Gastroesophageal sphincter (tissue), 3 donors: ENCODE measurements around the gene CPXM2.

Experiments
- CTCF ChIP-seq, 4 experiments: fragments of 200-600 bp in 2 of 4; fragments of 450-650 bp in 2 of 4; sonication (generic) in 1 of 4; IDR thresholded peaks; one replicate each; pipeline ENCODE4 v1.5.1; 2017 to 2019; ENCODE audit warnings: antibody characterized with exemption in 4 of 4, mild to moderate bottlenecking in 2 of 4, moderate library complexity in 2 of 4
- POLR2A ChIP-seq, 2 donors: fragments of 450-650 bp; IDR thresholded peaks; one replicate each; pipeline ENCODE4 v1.6.1; 2017; ENCODE audit warnings: antibody characterized with exemption in 2 of 2, mild to moderate bottlenecking in 2 of 2, moderate library complexity in 1 of 2

- TF ChIP-seq CTCF (IDR thresholded peaks at IDR 0.05) (no peak), POLR2A (IDR thresholded peaks at IDR 0.05) (no peak)
Measured at GRCh38 chr10:123929791-123930190, 38.2 kb upstream of the CPXM2 start.
